Mesothelial cell of epicardium (in vitro differentiated cells): ENCODE results near the gene GPR84. TPM values are rescaled to one million over a fixed set of nuclear protein-coding genes. Genes with fewer than 3 reads are reported as not detected.

ENCODE experiments used
- DNase-seq, 2 experiments: peaks; one replicate each; pipeline ENCODE4 v3.0.0; 2021; ENCODE audit warnings: low spot score in 2 of 2; ENCODE audit not compliant: unreplicated experiment in 2 of 2
- H3K27ac Mint-ChIP-seq: 2 replicates; pipeline ENCODE4 v1.8.0; 2021; ENCODE audit warnings: mixed read lengths
- H3K27me3 Mint-ChIP-seq: 2 replicates; pipeline ENCODE4 v1.8.0; 2021; ENCODE audit warnings: low read depth, mixed read lengths
- H3K36me3 Mint-ChIP-seq: 2 replicates; pipeline ENCODE4 v1.8.0; 2021; ENCODE audit warnings: mixed read lengths
- H3K4me1 Mint-ChIP-seq: 2 replicates; pipeline ENCODE4 v1.8.0; 2021; ENCODE audit warnings: mixed read lengths
- H3K4me3 Mint-ChIP-seq: 2 replicates; pipeline ENCODE4 v1.8.0; 2021; ENCODE audit warnings: mild to moderate bottlenecking, moderate library complexity, mixed read lengths
- H3K9me3 Mint-ChIP-seq: 2 replicates; pipeline ENCODE4 v1.8.0; 2021; ENCODE audit warnings: mixed read lengths
- CTCF ChIP-seq: fragments of 200-600 bp; sonication (generic); IDR thresholded peaks from one replicate; pipeline ENCODE4 v1.5.0; 2021; ENCODE audit warnings: antibody characterized with exemption; ENCODE audit not compliant: unreplicated experiment
- total RNA-seq: library from RNA; stranded (reverse); gene quantifications from 3 replicates; pipeline ENCODE4 v1.2.1, GENCODE V29; 2021

The GPR84 gene
- total RNA-seq, 1 donor from 2014 or later: 0.18 TPM

DNA sequence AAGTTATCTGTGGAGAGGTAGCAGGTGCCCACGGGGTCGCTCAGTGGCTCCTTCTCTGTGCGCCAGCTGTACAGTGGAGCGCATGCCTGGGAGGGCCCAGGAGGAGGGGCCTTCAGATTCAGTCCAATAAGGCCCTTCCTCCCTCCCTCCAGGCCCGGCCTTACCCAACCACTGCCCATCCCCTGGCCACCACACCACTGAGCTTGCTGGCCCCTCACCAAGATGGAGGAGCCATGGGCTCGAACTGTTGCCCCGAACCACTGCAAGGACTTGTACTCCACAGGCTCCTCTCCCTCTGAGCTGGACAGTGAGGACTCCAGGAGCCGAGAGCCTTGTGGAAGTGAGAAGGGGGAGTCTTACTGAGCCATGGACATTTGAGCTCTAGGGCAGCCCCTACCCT lies 45.0 kb upstream of the GPR84 start:
- DNase-seq: no peak
- no peaks in the 10 kb centered on the region for H3K4me1 Mint-ChIP-seq
- H3K4me3 Mint-ChIP-seq: no peak overlapping the region
- H3K27ac Mint-ChIP-seq: no peak overlapping the region
- H3K27me3 Mint-ChIP-seq: no peaks in the 10 kb centered on the region
- H3K36me3 Mint-ChIP-seq: peaks cover 28% of the 10 kb centered on the region
- H3K9me3 Mint-ChIP-seq: no peaks in the 10 kb centered on the region
- TF ChIP-seq CTCF: no peak

- Mint-ChIP-seq H3K27ac (no peak overlapping the region), H3K36me3 (peaks cover 32% of the 10 kb centered on the region), H3K27me3 (no peaks in the 10 kb centered on the region), H3K4me1 (no peaks in the 10 kb centered on the region), H3K9me3 (no peaks in the 10 kb centered on the region), H3K4me3 (no peak overlapping the region)
- DNase-seq: no peak
- TF ChIP-seq CTCF: no peak
Measured at GRCh38 chr12:54407183-54407905, 43.1 kb upstream of the GPR84 start.

DNA sequence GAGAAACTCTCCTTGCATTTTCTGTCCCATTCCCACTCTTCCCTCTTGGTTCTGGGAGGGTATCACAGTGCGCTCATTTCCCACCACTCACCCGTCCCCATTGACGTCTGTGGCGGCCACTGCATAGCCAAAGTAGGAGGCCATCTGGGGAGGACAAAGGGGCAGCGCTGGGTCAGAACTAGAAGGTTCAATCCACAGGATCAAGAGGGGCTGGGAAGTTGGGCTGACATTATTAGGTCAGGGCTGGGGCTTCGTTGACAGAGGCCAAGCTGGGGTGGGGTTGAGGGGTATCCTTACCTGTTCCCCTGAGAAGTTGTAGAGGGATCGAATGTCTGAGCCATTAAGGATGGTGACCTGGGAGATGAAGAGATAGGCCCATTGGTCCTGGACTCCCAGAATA lies 41.3 kb upstream of the GPR84 start:
- no peak overlapping the region for H3K27ac Mint-ChIP-seq
- H3K36me3 Mint-ChIP-seq: peaks cover 39% of the 10 kb centered on the region
- no peak overlapping the region for H3K4me3 Mint-ChIP-seq
- no peak for DNase-seq
- no peaks in the 10 kb centered on the region for H3K27me3 Mint-ChIP-seq
- no peaks in the 10 kb centered on the region for H3K9me3 Mint-ChIP-seq
- H3K4me1 Mint-ChIP-seq: no peaks in the 10 kb centered on the region
- no peak for TF ChIP-seq CTCF

DNA sequence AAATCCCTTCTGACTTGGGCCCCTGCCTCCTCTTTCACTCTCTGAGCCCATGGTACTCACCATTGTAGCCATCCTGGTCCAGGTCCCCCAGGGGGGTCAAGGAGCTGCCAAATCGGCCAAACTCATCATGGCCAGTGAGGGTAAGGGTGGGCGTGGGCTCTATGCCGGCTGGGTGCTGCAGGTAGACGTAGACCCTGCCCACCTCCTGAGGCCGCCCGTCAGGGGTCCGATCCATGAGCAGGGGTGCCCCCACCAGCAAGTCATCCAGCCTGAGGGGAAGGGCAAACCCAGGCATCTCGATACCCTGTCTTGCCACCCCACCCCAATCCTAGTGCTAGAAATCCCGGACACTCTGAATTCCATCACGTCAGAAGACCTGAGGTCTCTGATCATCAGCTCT lies 40.8 kb upstream of the GPR84 start:
- DNase-seq: no peak
- Mint-ChIP-seq H3K27ac (no peak overlapping the region), H3K27me3 (no peaks in the 10 kb centered on the region), H3K9me3 (no peaks in the 10 kb centered on the region), H3K36me3 (peaks cover 42% of the 10 kb centered on the region), H3K4me1 (no peaks in the 10 kb centered on the region), H3K4me3 (no peak overlapping the region)
- no peak for TF ChIP-seq CTCF

DNA sequence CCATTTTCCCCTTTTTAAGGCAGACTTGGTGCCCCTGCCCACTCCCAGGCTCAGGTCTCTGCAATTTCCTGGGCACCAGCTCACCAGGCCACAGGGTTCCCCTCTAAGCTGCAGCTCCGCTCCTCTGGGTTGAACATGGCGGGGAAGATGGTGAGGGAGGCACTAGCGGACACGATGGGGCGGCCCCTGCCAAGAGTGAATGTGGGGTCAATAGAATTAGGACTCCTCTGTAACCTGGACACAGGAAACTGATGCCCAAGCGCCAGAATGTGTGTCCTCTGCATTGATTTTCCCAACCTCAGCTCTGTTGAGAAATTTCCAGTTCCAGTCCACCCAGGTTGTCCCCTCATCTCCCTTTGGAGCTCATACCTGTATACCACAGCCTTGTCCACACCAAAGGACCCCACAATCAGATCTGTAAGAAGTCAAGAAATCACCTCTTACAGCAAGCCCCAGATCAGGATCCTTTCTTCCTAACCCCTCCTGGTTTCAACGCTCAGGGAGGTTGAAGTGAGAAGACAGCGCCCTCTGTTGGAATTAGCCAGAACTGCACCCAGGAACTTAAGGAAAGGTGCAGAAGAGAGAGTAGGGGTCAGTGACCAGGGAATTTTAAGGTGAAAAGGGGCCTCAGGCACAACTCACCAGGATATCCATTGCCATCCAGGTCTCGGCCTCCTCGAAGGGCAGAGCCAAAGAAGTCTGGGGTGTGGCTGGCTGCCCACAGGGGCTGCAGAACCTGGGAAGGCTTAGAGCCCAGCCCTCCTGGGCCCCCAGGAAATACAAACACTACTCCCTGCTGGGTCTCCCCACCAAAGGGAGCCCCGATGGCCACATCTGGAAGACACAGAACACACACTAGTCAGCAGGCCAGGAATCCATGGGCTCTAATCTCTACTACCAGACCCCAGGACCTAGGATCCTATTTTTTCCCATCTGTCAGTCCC lies 40.0 kb upstream of the GPR84 start:
- TF ChIP-seq CTCF: peak; percentile 99
- Mint-ChIP-seq H3K4me3 (no peak overlapping the region), H3K27ac (no peak overlapping the region), H3K36me3 (peaks cover 43% of the 10 kb centered on the region), H3K27me3 (no peaks in the 10 kb centered on the region), H3K9me3 (no peaks in the 10 kb centered on the region), H3K4me1 (no peaks in the 10 kb centered on the region)
- DNase-seq: peak in 1 of 2 experiments; percentile 70
